K562 (cell line): ENCODE measurements around the gene HOXB3. TPM values are rescaled to one million over a fixed set of nuclear protein-coding genes. Genes with fewer than 3 reads are reported as not detected.

Source experiments
- ATAC-seq: fragments of 200-7000 bp; cut with Tn5 transposase; 3 replicates; pipeline ENCODE4 v1.9.1; 2020; ENCODE audit warnings: moderate library complexity
- BruUV-seq: library from RNA; stranded (reverse); fragments of 400-500 nt; replicated peaks from 2 replicates; lab custom pipeline; 2021; lab: Mats Ljungman, UMichigan
- CTCF ChIA-PET: fragments of 300-600 bp; formaldehyde crosslinking; extraction: SDS; loops from one replicate; lab custom pipeline; 2021; ENCODE audit warnings: low intra/inter-chr PET ratio; lab: Yijun Ruan, JAX
- POLR2A ChIA-PET: fragments of 300-600, 350-650 bp; sonication (Branson Sonifier 250); formaldehyde crosslinking; extraction: SDS; loops from one replicate; lab custom pipeline; 2021; ENCODE audit warnings: antibody characterized with exemption, inconsistent platforms; lab: Yijun Ruan, JAX
- DNase-seq, 4 experiments: peaks; one replicate each; pipeline versions ENCODE4 v3.0.0 to v3.0.0-alpha.2; 2011 to 2018; ENCODE audit warnings: low spot score in 3 of 4, mixed read lengths in 3 of 4; ENCODE audit errors: extremely low read depth in 1 of 4
- FAIRE-seq: peaks from 2 replicates; lab custom pipeline; 2011; peaks lifted over from hg19 to GRCh38; lab: Jason Lieb, UNC
- H2AFZ ChIP-seq: 2 replicates; pipeline ENCODE4 v1.6.0; 2011; ENCODE audit warnings: low read depth, low read length, control low read depth, inconsistent platforms
- H3K27ac ChIP-seq: fragments of 200-600 bp; 3 replicates; pipeline ENCODE4 v1.8.0; 2011; ENCODE audit warnings: low read depth, mild to moderate bottlenecking, control low read depth, inconsistent platforms, low read length, moderate library complexity, mixed read lengths; ENCODE audit errors: extremely low read depth
- H3K27me3 ChIP-seq, 2 experiments: fragments of 300-600 bp in 1 of 2; 2 replicates in 1 of 2; 3 replicates in 1 of 2; pipeline versions ENCODE4 v1.6.0 to v1.8.0; 2011; ENCODE audit warnings: inconsistent platforms in 2 of 2, low read length in 2 of 2, mild to moderate bottlenecking in 1 of 2, mixed read lengths in 1 of 2, moderate library complexity in 1 of 2; ENCODE audit not compliant: control insufficient read depth in 2 of 2, insufficient read depth in 2 of 2
- H3K36me3 ChIP-seq: fragments of 300-600 bp; 3 replicates; pipeline ENCODE4 v1.8.0; 2011; ENCODE audit warnings: mild to moderate bottlenecking, low read length, inconsistent platforms; ENCODE audit not compliant: control insufficient read depth, insufficient read depth
- H3K4me1 ChIP-seq, 2 experiments: fragments of 200-600 bp in 1 of 2; replicated peaks in 1 of 2; 2 replicates in 1 of 2; 3 replicates in 1 of 2; pipeline versions ENCODE4 v1.5.1 to v1.8.0; 2011; ENCODE audit warnings: inconsistent platforms in 2 of 2, low read length in 2 of 2, mild to moderate bottlenecking in 1 of 2, mixed read lengths in 1 of 2, moderate library complexity in 1 of 2; ENCODE audit not compliant: control insufficient read depth in 2 of 2, insufficient read depth in 2 of 2
- H3K4me2 ChIP-seq: 2 replicates; pipeline ENCODE4 v1.6.1; 2011; ENCODE audit warnings: low read length, control low read depth, inconsistent platforms, mixed read lengths; ENCODE audit not compliant: insufficient read depth
- H3K4me3 ChIP-seq: fragments of 200-600 bp; sonication (generic), shearing (Covaris generic); 2 replicates; pipeline ENCODE4 v1.5.1; 2016; ENCODE audit warnings: control low read depth, inconsistent platforms
- H3K79me2 ChIP-seq: fragments of 200-600 bp; 3 replicates; pipeline ENCODE4 v1.8.0; 2011; ENCODE audit warnings: low read length, inconsistent platforms; ENCODE audit not compliant: control insufficient read depth, insufficient read depth
- H3K9ac ChIP-seq, 2 experiments: 2 replicates each; pipeline versions ENCODE4 v1.6.0 to v1.6.1; 2011; ENCODE audit warnings: low read depth in 2 of 2, low read length in 2 of 2, control low read depth in 1 of 2, inconsistent platforms in 1 of 2, mild to moderate bottlenecking in 1 of 2, mixed read lengths in 1 of 2; ENCODE audit not compliant: insufficient read depth in 1 of 2
- H3K9me1 ChIP-seq: one replicate; pipeline ENCODE4 v1.6.0; 2011; ENCODE audit warnings: inconsistent platforms, mild to moderate bottlenecking, low read length, moderate library complexity; ENCODE audit not compliant: control insufficient read depth, insufficient read depth
- H3K9me3 ChIP-seq: replicated peaks from 2 replicates; pipeline ENCODE4 v1.5.1; 2011; ENCODE audit warnings: low read depth, low read length, inconsistent platforms; ENCODE audit not compliant: control insufficient read depth, insufficient read depth
- H4K20me1 ChIP-seq: replicated peaks from 2 replicates; pipeline ENCODE4 v1.6.1; 2011; ENCODE audit warnings: low read length, inconsistent platforms, mixed read lengths; ENCODE audit not compliant: control insufficient read depth, insufficient read depth
- E4F1 ChIP-seq: fragments of 250-450 bp; sonication (Bioruptor Pico); IDR thresholded peaks from 2 replicates; pipeline ENCODE4 v1.5.0; 2021; ENCODE audit warnings: mild to moderate bottlenecking, borderline replicate concordance
- ETS1 ChIP-seq: conservative IDR thresholded peaks from 2 replicates; pipeline ENCODE4 v1.6.1; 2011; ENCODE audit warnings: low read depth, mild to moderate bottlenecking, low read length; ENCODE audit not compliant: control insufficient read depth
- IRF2 ChIP-seq: sonication (generic); formaldehyde crosslinking; IDR thresholded peaks from 2 replicates; pipeline ENCODE4 v1.8.1; 2022; ENCODE audit warnings: mild to moderate bottlenecking, missing genetic modification reagents
- NFRKB ChIP-seq: fragments of 450-650 bp; IDR thresholded peaks from 2 replicates; pipeline ENCODE4 v1.6.1; 2016; ENCODE audit warnings: low read depth
- SNIP1 ChIP-seq: fragments of 450-650 bp; IDR thresholded peaks from 2 replicates; pipeline ENCODE4 v1.7.1; 2017; ENCODE audit warnings: low read depth, mild to moderate bottlenecking
- ZFX ChIP-seq: sonication (generic); formaldehyde crosslinking; IDR thresholded peaks from 2 replicates; pipeline ENCODE4 v1.8.0; 2022; ENCODE audit warnings: mild to moderate bottlenecking, missing genetic modification reagents, moderate library complexity
- WGBS: fragments of 100-300 bp; shearing (Covaris generic); methylation state at CpG from one replicate; pipeline ENCODE4 v1.1.6; 2016; ENCODE audit warnings: low coverage, mixed read lengths; ENCODE audit not compliant: insufficient coverage; ENCODE audit errors: missing lambda C conversion rate; 5-methylcytosine and 5-hydroxymethylcytosine counted together
- in situ Hi-C: fragments of 300-500 bp; cut with MboI; formaldehyde crosslinking; loops from 4 replicates; pipeline ENCODE4 v1.15.0; 2018; ENCODE audit warnings: inconsistent platforms, mixed read lengths
- intact Hi-C: fragments of 100-400 bp; cut with micrococcal nuclease; formaldehyde crosslinking; loops from 2 replicates; pipeline ENCODE4 v1.14.2; 2022
- polyA plus RNA-seq, 8 experiments: library from polyadenylated mRNA; depleted of rRNA in 4 of 8; stranded (reverse) in 5 of 8; unstranded in 3 of 8; fragments of >200 nt; fragmentation: Nextera tagmentation in 2 of 8; fragmentation: Illumina TruSeq in 1 of 8; extraction: Ambion mirVana in 2 of 8; extraction: Trizol in 1 of 8; gene quantifications; 2 replicates each; pipeline versions ENCODE4 v1.2.1 to v1.2.3, GENCODE V29; 2011 to 2014; ENCODE audit warnings: inconsistent platforms in 1 of 8, missing spikeins in 1 of 8
- total RNA-seq, 7 experiments: library from RNA; depleted of rRNA in 6 of 7; stranded (reverse); fragments of >200 nt in 6 of 7; fragmentation: Illumina TruSeq in 2 of 7; extraction: Trizol in 2 of 7; gene quantifications; 2 replicates each; pipeline versions ENCODE4 v1.2.1 to v1.2.3, GENCODE V29; 2011 to 2021; ENCODE audit warnings: low replicate concordance in 1 of 7

The HOXB3 gene
- total and polyA plus RNA-seq, 9 of the 15 experiments (the other 6 are each of a cell fraction or from before 2014, with no cell fraction given), result 2.4 to 41.3 (median 20.2) TPM

DNA sequence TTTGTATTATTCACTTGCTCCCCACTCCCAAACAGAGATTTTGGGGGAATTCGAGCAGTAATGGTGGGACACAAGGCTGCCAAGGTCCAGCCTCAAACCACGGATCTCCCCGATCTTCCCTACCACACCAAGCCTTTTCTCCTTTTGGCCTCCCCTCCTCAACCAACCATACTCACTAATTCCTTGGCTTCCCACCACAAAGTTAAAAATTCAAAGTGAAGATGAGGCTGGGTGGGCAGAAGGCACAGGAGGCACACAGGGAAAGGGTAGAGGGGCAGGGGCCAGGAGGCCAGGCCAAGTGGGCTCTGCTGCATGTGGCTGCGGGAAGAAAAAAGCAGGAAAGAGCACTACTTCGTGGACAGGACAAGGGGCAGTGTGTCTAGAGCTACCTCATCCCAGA lies 27.1 kb downstream of the HOXB3 start:
- Histone ChIP-seq H3K79me2 (peaks cover 35% of the 10 kb centered on the region), H3K9me3 (no peaks in the 10 kb centered on the region), H3K4me2 (no peak overlapping the region), H3K9ac (no peak overlapping the region), H3K27me3 (no peaks in the 10 kb centered on the region), H2AFZ (no peak overlapping the region), H3K4me3 (no peak overlapping the region), H4K20me1 (no peaks in the 10 kb centered on the region), H3K9me1 (peaks cover 6% of the 10 kb centered on the region), H3K27ac (no peak overlapping the region; the same call in 2 of the 3 replicates), H3K36me3 (peaks cover 89% of the 10 kb centered on the region; the same call in 2 of the 3 replicates), H3K4me1 (peaks cover 13 to 17% of the 10 kb centered on the region in 2 experiments)
- no peak for DNase-seq
- POLR2A ChIA-PET, result interaction anchor here (0.6 to 0.9 kb wide), 2 partner anchors 15 to 177 kb away, joined by 3 read pairs; no protein-coding TSS in a partner anchor
- no peak for FAIRE-seq
- WGBS, result 83% methylated on average over 5 of the region's 5 CpGs
- CTCF ChIA-PET, result no interaction called here
- in situ Hi-C loops, result no loop called here
- no TSS peak for BruUV-seq
- ATAC-seq, result no peak
- TF ChIP-seq IRF2 (no peak), ZFX (CRISPR knock-in tag) (no peak), E4F1 (CRISPR knock-in tag) (no peak), NFRKB (no peak), ETS1 (no peak), SNIP1 (no peak)
- TF ChIP-seq, all 486 proteins: peak for 0
- intact Hi-C loops, result no loop called here
